Fibroblast of lung (primary cell): Measurements from ENCODE around the gene EMSY. TPM values are rescaled to one million over a fixed set of nuclear protein-coding genes. Genes with fewer than 3 reads are reported as not detected.

Experiments used
- DNase-seq, 2 donors: peaks; one replicate each; pipeline versions ENCODE4 v3.0.0 to v3.0.0-alpha.2; 2010; ENCODE audit warnings: low read depth in 2 of 2
- H2AFZ ChIP-seq: 2 replicates; pipeline ENCODE4 v1.5.1; 2012; ENCODE audit warnings: low read length, control low read depth, inconsistent platforms
- H3K27ac ChIP-seq: 2 replicates; pipeline ENCODE4 v1.5.1; 2011; ENCODE audit warnings: low read length, control low read depth; ENCODE audit not compliant: insufficient read depth
- H3K27me3 ChIP-seq: 2 replicates; pipeline ENCODE4 v1.5.1; 2011; ENCODE audit warnings: mild to moderate bottlenecking, low read length; ENCODE audit not compliant: control insufficient read depth, insufficient read depth
- H3K36me3 ChIP-seq: 2 replicates; pipeline ENCODE4 v1.5.1; 2011; ENCODE audit warnings: low read length; ENCODE audit not compliant: control insufficient read depth, insufficient read depth
- H3K4me1 ChIP-seq: 2 replicates; pipeline ENCODE4 v1.5.1; 2011; ENCODE audit warnings: low read length; ENCODE audit not compliant: control insufficient read depth, insufficient read depth; ENCODE audit errors: extremely low read depth
- H3K4me2 ChIP-seq: 2 replicates; pipeline ENCODE4 v1.5.1; 2011; ENCODE audit warnings: low read length, control low read depth; ENCODE audit not compliant: insufficient read depth; ENCODE audit errors: extremely low read depth
- H3K4me3 ChIP-seq, 4 experiments: fragments of 200-600 bp in 1 of 4; sonication (generic) in 1 of 4; replicated peaks in 1 of 4; 2 replicates each; pipeline ENCODE4 v1.5.1; 2011 to 2016; ENCODE audit warnings: low read length in 4 of 4, low read depth in 3 of 4, mild to moderate bottlenecking in 3 of 4, control low read depth in 2 of 4, inconsistent platforms in 1 of 4, mixed read lengths in 1 of 4; ENCODE audit not compliant: insufficient read depth in 1 of 4; ENCODE audit errors: control extremely low read depth in 1 of 4
- H3K79me2 ChIP-seq: 2 replicates; pipeline ENCODE4 v1.5.1; 2012; ENCODE audit warnings: mild to moderate bottlenecking, low read length, inconsistent platforms; ENCODE audit not compliant: control insufficient read depth, insufficient read depth
- H3K9ac ChIP-seq: 2 replicates; pipeline ENCODE4 v1.5.1; 2011; ENCODE audit warnings: mild to moderate bottlenecking, low read length, control low read depth; ENCODE audit not compliant: insufficient read depth
- H3K9me3 ChIP-seq: 2 replicates; pipeline ENCODE4 v1.5.1; 2012; ENCODE audit warnings: low read depth, low read length; ENCODE audit not compliant: control insufficient read depth, insufficient read depth
- H4K20me1 ChIP-seq: 2 replicates; pipeline ENCODE4 v1.5.1; 2011; ENCODE audit warnings: low read length; ENCODE audit not compliant: control insufficient read depth, insufficient read depth; ENCODE audit errors: extremely low read depth
- CTCF ChIP-seq, 2 donors: IDR thresholded peaks in 1 of 2; conservative IDR thresholded peaks in 1 of 2; 1 replicate in 1 of 2; 2 replicates in 1 of 2; pipeline ENCODE4 v1.5.1; 2011 to 2012; ENCODE audit warnings: low read length in 2 of 2, control low read depth in 1 of 2, inconsistent platforms in 1 of 2, low read depth in 1 of 2, mild to moderate bottlenecking in 1 of 2
- EZH2 ChIP-seq: IDR thresholded peaks from 2 replicates; pipeline ENCODE4 v1.5.1; 2012; ENCODE audit warnings: low read length, control low read depth, mild to moderate bottlenecking; ENCODE audit errors: missing control alignments
- polyA plus RNA-seq, 2 donors: library from polyadenylated mRNA; depleted of rRNA in 1 of 2; stranded (reverse) in 1 of 2; unstranded in 1 of 2; fragments of >200 nt; gene quantifications; 2 replicates each; pipeline ENCODE4 v1.2.1, GENCODE V29; 2011 to 2012; ENCODE audit warnings: missing spikeins in 1 of 2
- total RNA-seq: library from RNA; depleted of rRNA; stranded (reverse); fragments of >200 nt; gene quantifications from 2 replicates; pipeline ENCODE4 v1.2.1, GENCODE V29; 2014

Gene EMSY
- total and polyA plus RNA-seq, 2 donors (not counting 1 experiment from before 2014, with no cell fraction given), result 11.9 to 14.2 TPM

- H3K79me2 ChIP-seq, result no peaks in the 10 kb centered on the region
Measured at GRCh38 chr11:76506833-76507232, 62.0 kb downstream of the EMSY start.

GRCh38 chr11:76510060-76511047 lies 65.5 kb downstream of the EMSY start:
- Histone ChIP-seq H3K79me2 (no peaks in the 10 kb centered on the region), H3K4me3 (no peak overlapping the region), H3K4me1 (no peaks in the 10 kb centered on the region), H3K9me3 (no peaks in the 10 kb centered on the region), H3K4me2 (no peak overlapping the region), H3K9ac (no peak overlapping the region), H2AFZ (no peak overlapping the region), H3K27ac (no peak overlapping the region), H4K20me1 (no peaks in the 10 kb centered on the region), H3K36me3 (no peaks in the 10 kb centered on the region), H3K27me3 (no peaks in the 10 kb centered on the region)
- DNase-seq, result peak in 1 of 2 donors; percentile 75
- TF ChIP-seq CTCF (conservative IDR thresholded peaks at IDR 0.05 in 1 of 2, IDR thresholded peaks at IDR 0.05 in 1 of 2; ENCODE audit: low read depth in 1 of 2, low read length in 2 of 2) (no peak), EZH2 (no peak)

More at GRCh38 chr11:76506833-76507232, 62.0 kb downstream of the EMSY start:
- Histone ChIP-seq H4K20me1 (no peaks in the 10 kb centered on the region), H3K9ac (no peak overlapping the region), H3K27ac (no peak overlapping the region), H3K36me3 (no peaks in the 10 kb centered on the region), H3K4me1 (no peaks in the 10 kb centered on the region), H3K27me3 (no peaks in the 10 kb centered on the region), H3K4me2 (no peak overlapping the region), H3K4me3 (no peak overlapping the region), H3K9me3 (no peaks in the 10 kb centered on the region), H2AFZ (no peak overlapping the region)
- TF ChIP-seq CTCF (conservative IDR thresholded peaks at IDR 0.05 in 1 of 2, IDR thresholded peaks at IDR 0.05 in 1 of 2; ENCODE audit: low read depth in 1 of 2, low read length in 2 of 2), result no peak
- no peak for TF ChIP-seq EZH2
- DNase-seq, result no peak

GRCh38 chr11:76512851-76513653 lies 68.2 kb downstream of the EMSY start:
- H3K4me1 ChIP-seq, result no peaks in the 10 kb centered on the region
- TF ChIP-seq EZH2, result no peak
- TF ChIP-seq CTCF (conservative IDR thresholded peaks at IDR 0.05 in 1 of 2, IDR thresholded peaks at IDR 0.05 in 1 of 2; ENCODE audit: low read depth in 1 of 2, low read length in 2 of 2), result peak; percentile 14 to 45
- H3K9me3 ChIP-seq, result no peaks in the 10 kb centered on the region
- H3K27ac ChIP-seq, result no peak overlapping the region
- H3K36me3 ChIP-seq, result no peaks in the 10 kb centered on the region
- H4K20me1 ChIP-seq, result no peaks in the 10 kb centered on the region
- peak; percentile 37 to 73 for DNase-seq
- H3K79me2 ChIP-seq, result no peaks in the 10 kb centered on the region
- no peak overlapping the region for H3K4me3 ChIP-seq
- H2AFZ ChIP-seq, result no peak overlapping the region
- no peak overlapping the region for H3K9ac ChIP-seq
- H3K27me3 ChIP-seq, result no peaks in the 10 kb centered on the region
- no peak overlapping the region for H3K4me2 ChIP-seq
